HEK293T (cell line): ENCODE measurements around the gene PRKG1.

Source experiments
- CTCF ChIA-PET: fragments of 350-600 bp; formaldehyde crosslinking; extraction: SDS; loops from one replicate; lab custom pipeline; 2021; ENCODE audit warnings: antibody characterized with exemption, inconsistent platforms; lab: Yijun Ruan, JAX
- POLR2A ChIA-PET: fragments of 350-600 bp; formaldehyde crosslinking; extraction: SDS; loops from one replicate; lab custom pipeline; 2020; ENCODE audit warnings: antibody characterized with exemption, inconsistent platforms; lab: Yijun Ruan, JAX
- DNase-seq: peaks from one replicate; pipeline ENCODE4 v3.0.0; 2012; ENCODE audit warnings: mixed read lengths; ENCODE audit errors: extremely low spot score
- ARNT ChIP-seq: fragments of 450-650 bp; IDR thresholded peaks from 2 replicates; pipeline ENCODE4 v1.6.1; 2017; ENCODE audit warnings: mild to moderate bottlenecking
- BHLHE40 ChIP-seq: fragments of 450-650 bp; IDR thresholded peaks from 2 replicates; pipeline ENCODE4 v1.6.1; 2016; ENCODE audit warnings: mild to moderate bottlenecking, moderate library complexity, borderline replicate concordance
- CTBP1 ChIP-seq: fragments of 450-650 bp; IDR thresholded peaks from 2 replicates; pipeline ENCODE4 v1.6.1; 2016; ENCODE audit warnings: borderline replicate concordance
- ELF4 ChIP-seq: fragments of 450-650 bp; IDR thresholded peaks from 2 replicates; pipeline ENCODE4 v1.6.1; 2017; ENCODE audit warnings: antibody characterized with exemption
- FOXA1 ChIP-seq: fragments of 450-650 bp; IDR thresholded peaks from 2 replicates; pipeline ENCODE4 v1.6.1; 2016; ENCODE audit warnings: mild to moderate bottlenecking
- FOXK2 ChIP-seq: fragments of 450-650 bp; IDR thresholded peaks from 2 replicates; pipeline ENCODE4 v1.6.1; 2016; ENCODE audit warnings: mild to moderate bottlenecking
- FOXM1 ChIP-seq: fragments of 450-650 bp; IDR thresholded peaks from 2 replicates; pipeline ENCODE4 v1.6.1; 2017; ENCODE audit warnings: mild to moderate bottlenecking, borderline replicate concordance
- HDGF ChIP-seq: fragments of 450-650 bp; IDR thresholded peaks from 2 replicates; pipeline ENCODE4 v1.6.1; 2017; ENCODE audit warnings: antibody characterized with exemption, borderline replicate concordance
- L3MBTL2 ChIP-seq: fragments of 450-650 bp; conservative IDR thresholded peaks from 2 replicates; pipeline ENCODE4 v1.6.1; 2016; ENCODE audit warnings: mild to moderate bottlenecking
- LEF1 ChIP-seq: fragments of 450-650 bp; IDR thresholded peaks from 2 replicates; pipeline ENCODE4 v1.6.1; 2017; ENCODE audit warnings: mild to moderate bottlenecking, borderline replicate concordance
- NFRKB ChIP-seq: fragments of 450-650 bp; IDR thresholded peaks from 2 replicates; pipeline ENCODE4 v1.6.1; 2016; ENCODE audit warnings: mild to moderate bottlenecking, moderate library complexity
- PKNOX1 ChIP-seq: fragments of 450-650 bp; IDR thresholded peaks from 2 replicates; pipeline ENCODE4 v1.6.1; 2016
- SP1 ChIP-seq: fragments of 450-650 bp; IDR thresholded peaks from 2 replicates; pipeline ENCODE4 v1.6.1; 2017
- SUZ12 ChIP-seq: fragments of 450-650 bp; IDR thresholded peaks from 2 replicates; pipeline ENCODE4 v1.6.1; 2016; ENCODE audit warnings: mild to moderate bottlenecking
- TARDBP ChIP-seq: fragments of 450-650 bp; IDR thresholded peaks from 2 replicates; pipeline ENCODE4 v1.6.1; 2016
- ZNF384 ChIP-seq: fragments of 450-650 bp; IDR thresholded peaks from 2 replicates; pipeline ENCODE4 v1.6.1; 2016

PRKG1 gene

GRCh38 chr10:51585742-51586141 is 511.5 kb downstream of the PRKG1 start:
- DNase-seq, result no peak
- ChIA-PET CTCF (no interaction called here), POLR2A (no interaction called here)
- TF ChIP-seq NFRKB, result no peak
- no peak for TF ChIP-seq TARDBP
- TF ChIP-seq BHLHE40, result no peak
- TF ChIP-seq ARNT, result no peak
- TF ChIP-seq CTBP1, result no peak
- no peak for TF ChIP-seq FOXK2
- no peak for TF ChIP-seq PKNOX1
- no peak for TF ChIP-seq FOXM1
- TF ChIP-seq SP1, result no peak
- TF ChIP-seq FOXA1, result no peak
- no peak for TF ChIP-seq ELF4
- TF ChIP-seq L3MBTL2, result no peak
- no peak for TF ChIP-seq LEF1
- TF ChIP-seq ZNF384, result no peak
- no peak for TF ChIP-seq SUZ12
- TF ChIP-seq HDGF, result no peak

- DNase-seq, result no peak
- ChIA-PET CTCF (no interaction called here), POLR2A (no interaction called here)
- TF ChIP-seq FOXK2 (no peak), ARNT (no peak), PKNOX1 (no peak), BHLHE40 (no peak), HDGF (no peak), SUZ12 (no peak), FOXA1 (no peak), NFRKB (no peak), TARDBP (no peak), ELF4 (no peak), FOXM1 (no peak), CTBP1 (no peak), L3MBTL2 (no peak), ZNF384 (no peak), LEF1 (no peak), SP1 (no peak)
These were observed 514.7 kb downstream of the PRKG1 start for GRCh38 chr10:51588984-51589383.

- DNase-seq, result no peak
- CTCF ChIA-PET, result no interaction called here
- POLR2A ChIA-PET, result no interaction called here
- TF ChIP-seq ARNT (no peak), FOXA1 (no peak), ZNF384 (no peak), L3MBTL2 (no peak), TARDBP (no peak), SP1 (no peak), FOXK2 (no peak), FOXM1 (no peak), SUZ12 (no peak), LEF1 (no peak), PKNOX1 (no peak), HDGF (no peak), ELF4 (no peak)
These were observed 516.5 kb downstream of the PRKG1 start for GRCh38 chr10:51590818-51591217.

GRCh38 chr10:51596695-51597094 is 522.4 kb downstream of the PRKG1 start:
- ChIA-PET POLR2A (no interaction called here), CTCF (interaction anchor here (0.6 kb wide), 1 partner anchor 48 kb away, joined by 4 read pairs; no protein-coding TSS in a partner anchor)
- TF ChIP-seq FOXM1 (no peak), SUZ12 (no peak), PKNOX1 (no peak), ELF4 (no peak), FOXK2 (no peak), FOXA1 (no peak), ZNF384 (no peak)
- no peak for DNase-seq

- CTCF ChIA-PET, result no interaction called here
- POLR2A ChIA-PET, result no interaction called here
- TF ChIP-seq FOXK2 (no peak), FOXA1 (no peak), HDGF (no peak), BHLHE40 (no peak), ELF4 (no peak), ZNF384 (no peak), FOXM1 (no peak), SP1 (no peak), NFRKB (no peak)
- no peak for DNase-seq
These were observed 525.4 kb downstream of the PRKG1 start for GRCh38 chr10:51599647-51600046.

- ChIA-PET CTCF (interaction anchor here (0.6 kb wide), 1 partner anchor 16 kb away, joined by 3 read pairs; no protein-coding TSS in a partner anchor), POLR2A (no interaction called here)
- DNase-seq, result no peak
- TF ChIP-seq CTBP1, result no peak
- TF ChIP-seq PKNOX1, result no peak
- TF ChIP-seq LEF1, result no peak
- no peak for TF ChIP-seq FOXK2
- no peak for TF ChIP-seq TARDBP
- no peak for TF ChIP-seq BHLHE40
- no peak for TF ChIP-seq L3MBTL2
- TF ChIP-seq FOXA1, result no peak
- no peak for TF ChIP-seq SP1
- no peak for TF ChIP-seq ELF4
- TF ChIP-seq NFRKB, result no peak
- no peak for TF ChIP-seq ZNF384
- TF ChIP-seq ARNT, result no peak
- no peak for TF ChIP-seq FOXM1
- TF ChIP-seq HDGF, result no peak
These were observed 528.0 kb downstream of the PRKG1 start for GRCh38 chr10:51602326-51602725.
